Right lobe of liver (tissue), 6 donors: Measurements from ENCODE around the gene PPP6R1. TPM values are rescaled to one million over a fixed set of nuclear protein-coding genes. Genes with fewer than 3 reads are reported as not detected.

Experiments used
- ATAC-seq, 4 donors: fragments of 200-7000 bp; cut with Tn5 transposase; one replicate each; pipeline ENCODE4 v1.9.1; 2020; ENCODE audit warnings: mild to moderate bottlenecking in 4 of 4, moderate library complexity in 4 of 4
- DNase-seq, 3 donors: peaks; one replicate each; pipeline ENCODE4 v3.0.0-alpha.2; 2020
- H3K27ac ChIP-seq, 3 donors: fragments of 200-600 bp; one replicate each; pipeline ENCODE4 v1.8.0; 2022
- H3K27me3 ChIP-seq, 2 donors: fragments of 200-600 bp; one replicate each; pipeline ENCODE4 v1.8.0; 2022
- H3K36me3 ChIP-seq, 4 donors: fragments of 200-600 bp; sonication (generic) in 1 of 4; one replicate each; pipeline versions ENCODE4 v1.5.1 to v1.8.0; 2017 to 2022; ENCODE audit warnings: control low read depth in 1 of 4
- H3K4me1 ChIP-seq, 4 donors: fragments of 200-600 bp; sonication (generic) in 1 of 4; one replicate each; pipeline versions ENCODE4 v1.5.1 to v1.8.0; 2017 to 2022; ENCODE audit warnings: control low read depth in 1 of 4
- H3K4me3 ChIP-seq, 3 donors: fragments of 200-600 bp; one replicate each; pipeline ENCODE4 v1.8.0; 2022
- H3K9me3 ChIP-seq, 4 donors: fragments of 200-600 bp; sonication (generic) in 1 of 4; one replicate each; pipeline versions ENCODE4 v1.5.1 to v1.8.0; 2017 to 2022; ENCODE audit warnings: control low read depth in 1 of 4
- POLR2A ChIP-seq: fragments of 450-650 bp; IDR thresholded peaks from one replicate; pipeline ENCODE4 v1.6.1; 2017; ENCODE audit warnings: antibody characterized with exemption, mild to moderate bottlenecking
- WGBS: methylation state at CpG from one replicate; pipeline ENCODE4 v1.1.6; 2018; ENCODE audit warnings: low coverage, low lambda C conversion rate; ENCODE audit not compliant: insufficient coverage; ENCODE audit errors: missing lambda C conversion rate; 5-methylcytosine and 5-hydroxymethylcytosine counted together
- intact Hi-C, 2 donors: fragments of 100-400 bp; cut with DNase I; formaldehyde crosslinking; loops; one replicate each; pipeline versions ENCODE4 v1.11.2 to v1.14.1; 2022
- total RNA-seq, 6 experiments: library from RNA; depleted of rRNA in 2 of 6; stranded (reverse); fragments of >200 nt in 2 of 6; fragmentation: NEBNext Ultra II Directional in 3 of 6; extraction: Animal tissue kit (Norgen Biotek cat#: 25700) in 3 of 6; gene quantifications; one replicate each; pipeline versions ENCODE4 v1.1.0 to v1.2.4, GENCODE V29; 2016 to 2023
- TF ChIP-seq, protein P1 (sequence below), 4 donors: fragments of 200-600 bp in 3 of 4; fragments of 450-650 bp in 1 of 4; IDR thresholded peaks; one replicate each; pipeline versions ENCODE4 v1.5.1 to v1.8.0; 2016 to 2022; ENCODE audit warnings: antibody characterized with exemption in 4 of 4, mild to moderate bottlenecking in 2 of 4
- donor health status: DM: no; HTN: yes; CAD: no.
- donor health status: DM: no; HTN: no; CAD: no.
- donor health status: DM: no; HTN: no; CAD: no.
- donor health status: DM: no; HTN: yes; CAD: no.
- donor health status: DM: no; HTN: yes; CAD: no.

PPP6R1 gene
- total RNA-seq, 6 experiments from 2014 or later: 26.4 to 39.6 (median 30.2) TPM

DNA sequence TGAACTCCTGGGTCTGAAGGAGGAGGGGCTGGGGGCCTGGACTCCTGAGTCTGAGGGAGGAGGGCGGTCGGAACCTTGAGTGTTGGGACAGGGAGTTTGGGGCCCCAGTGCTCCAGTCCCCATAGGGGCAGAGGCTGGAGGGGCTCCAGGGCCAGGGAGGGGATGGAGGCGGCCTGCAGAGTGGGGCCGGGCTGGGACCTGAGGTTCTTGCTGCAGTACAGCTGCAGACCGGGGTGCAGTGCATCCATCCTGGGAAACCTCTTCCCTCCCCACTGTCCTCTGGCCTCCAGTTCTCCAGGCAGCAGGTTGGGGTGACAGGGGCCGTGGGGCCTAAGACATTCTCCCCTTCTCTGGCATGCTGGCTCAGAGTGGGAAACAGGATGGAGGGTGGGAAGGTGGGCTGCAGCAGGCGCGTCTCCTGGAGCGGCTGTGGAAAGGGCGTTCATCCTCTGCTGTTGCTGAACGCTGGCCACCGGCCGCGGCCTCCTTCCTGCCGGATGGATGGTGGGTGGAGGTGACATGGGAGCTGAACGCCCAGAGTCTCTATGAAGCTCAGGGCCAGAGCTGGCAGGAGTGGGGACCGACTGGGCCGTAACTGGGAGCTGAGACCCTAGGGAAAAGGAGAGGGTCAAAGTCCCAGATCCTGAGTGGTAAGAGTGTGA is 26.5 kb upstream of the PPP6R1 start:
- no peak overlapping the region for H3K27ac ChIP-seq
- no peaks in the 10 kb centered on the region for H3K36me3 ChIP-seq
- TF ChIP-seq, protein P1, sequence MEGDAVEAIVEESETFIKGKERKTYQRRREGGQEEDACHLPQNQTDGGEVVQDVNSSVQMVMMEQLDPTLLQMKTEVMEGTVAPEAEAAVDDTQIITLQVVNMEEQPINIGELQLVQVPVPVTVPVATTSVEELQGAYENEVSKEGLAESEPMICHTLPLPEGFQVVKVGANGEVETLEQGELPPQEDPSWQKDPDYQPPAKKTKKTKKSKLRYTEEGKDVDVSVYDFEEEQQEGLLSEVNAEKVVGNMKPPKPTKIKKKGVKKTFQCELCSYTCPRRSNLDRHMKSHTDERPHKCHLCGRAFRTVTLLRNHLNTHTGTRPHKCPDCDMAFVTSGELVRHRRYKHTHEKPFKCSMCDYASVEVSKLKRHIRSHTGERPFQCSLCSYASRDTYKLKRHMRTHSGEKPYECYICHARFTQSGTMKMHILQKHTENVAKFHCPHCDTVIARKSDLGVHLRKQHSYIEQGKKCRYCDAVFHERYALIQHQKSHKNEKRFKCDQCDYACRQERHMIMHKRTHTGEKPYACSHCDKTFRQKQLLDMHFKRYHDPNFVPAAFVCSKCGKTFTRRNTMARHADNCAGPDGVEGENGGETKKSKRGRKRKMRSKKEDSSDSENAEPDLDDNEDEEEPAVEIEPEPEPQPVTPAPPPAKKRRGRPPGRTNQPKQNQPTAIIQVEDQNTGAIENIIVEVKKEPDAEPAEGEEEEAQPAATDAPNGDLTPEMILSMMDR (IDR thresholded peaks at IDR 0.05): no peak
- no peak for TF ChIP-seq POLR2A
- H3K4me1 ChIP-seq: peaks cover 0 to 5% (median 0%) of the 10 kb centered on the region in 4 donors
- 43% methylated on average over 8 of the region's 18 CpGs for WGBS
- H3K27me3 ChIP-seq: no peaks in the 10 kb centered on the region
- intact Hi-C loops: no loop called here
- H3K4me3 ChIP-seq: no peak overlapping the region
- ATAC-seq (no peak), DNase-seq (no peak)
- H3K9me3 ChIP-seq: no peaks in the 10 kb centered on the region

DNA sequence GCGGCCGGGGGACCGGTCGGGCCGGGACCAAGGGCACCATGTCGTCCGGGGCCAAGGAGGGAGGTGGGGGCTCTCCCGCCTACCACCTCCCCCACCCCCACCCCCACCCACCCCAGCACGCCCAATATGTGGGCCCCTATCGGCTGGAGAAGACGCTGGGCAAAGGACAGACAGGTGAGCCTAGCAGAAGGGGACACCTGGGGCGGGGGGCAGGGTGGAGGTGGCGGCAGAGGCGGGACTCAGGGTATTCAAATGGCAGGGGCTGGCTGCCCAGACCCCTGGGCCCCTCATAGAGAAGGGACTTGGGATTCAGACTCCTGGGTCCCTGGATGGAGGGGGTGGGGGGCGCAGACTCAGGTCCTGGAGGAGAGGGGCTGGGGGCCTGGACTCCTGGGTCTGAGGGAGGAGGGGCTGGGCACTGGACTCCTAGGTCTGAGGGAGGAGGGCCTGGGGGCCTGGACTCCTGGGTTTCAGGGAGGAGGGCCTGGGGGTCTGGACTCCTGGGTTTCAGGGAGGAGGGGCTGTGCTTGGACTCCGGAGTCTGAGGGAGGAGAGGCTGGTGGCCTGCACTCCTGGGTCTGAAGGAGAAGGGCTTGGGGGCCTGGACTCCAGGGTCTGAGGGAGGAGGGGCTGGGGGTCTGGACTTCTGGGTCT is 25.7 kb upstream of the PPP6R1 start:
- DNase-seq (no peak), ATAC-seq (no peak)
- intact Hi-C loops: no loop called here
- no peak overlapping the region for H3K4me3 ChIP-seq
- H3K27me3 ChIP-seq: no peaks in the 10 kb centered on the region
- 61% methylated on average over 3 of the region's 16 CpGs for WGBS
- TF ChIP-seq POLR2A: no peak
- no peaks in the 10 kb centered on the region for H3K9me3 ChIP-seq
- peaks cover 0 to 6% (median 0%) of the 10 kb centered on the region in 4 donors for H3K4me1 ChIP-seq
- no peaks in the 10 kb centered on the region for H3K36me3 ChIP-seq
- no peak overlapping the region for H3K27ac ChIP-seq

DNA sequence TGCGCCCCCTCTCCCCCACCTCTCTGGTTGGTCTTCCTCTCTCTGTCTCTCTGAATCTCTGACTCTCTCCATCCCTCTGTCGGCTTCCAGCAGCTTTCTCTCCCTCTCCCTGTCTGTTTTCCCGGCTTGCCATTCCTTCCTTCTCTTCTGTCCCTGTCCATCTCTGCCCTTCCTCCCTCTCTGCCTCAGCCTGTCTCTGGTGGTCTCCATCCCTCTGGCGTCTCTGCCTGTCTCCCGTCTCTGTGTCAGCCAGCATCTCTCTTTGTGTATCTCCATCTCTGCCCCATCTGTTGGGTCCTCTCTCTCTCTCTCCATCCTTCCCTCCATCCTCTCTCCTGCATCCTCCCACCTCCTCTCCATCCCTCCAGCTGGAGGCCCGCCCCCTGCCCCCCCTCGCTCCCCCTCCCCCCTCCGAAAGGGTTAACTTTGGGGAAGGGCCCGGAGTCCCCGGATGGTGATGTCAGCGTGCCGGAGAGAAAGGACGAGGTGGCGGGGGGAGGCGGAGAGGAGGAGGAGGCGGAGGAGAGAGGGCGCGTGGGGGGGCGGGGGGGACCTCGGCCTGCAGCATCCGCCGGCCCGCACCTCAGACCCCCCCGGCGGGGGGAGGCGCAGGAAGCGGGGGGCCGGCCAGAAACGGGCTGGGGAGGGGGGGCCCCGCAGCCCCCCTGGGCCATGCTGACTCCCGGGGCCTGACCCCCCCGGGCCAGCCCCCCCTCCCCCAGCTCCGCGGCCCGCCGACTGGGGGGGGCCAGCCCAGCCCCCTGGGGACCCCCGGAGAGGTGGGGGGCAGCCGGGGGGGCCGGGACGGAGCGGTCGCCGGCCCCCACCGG is 24.9 kb upstream of the PPP6R1 start, which contains the start of gene BRSK1:
Gene BRSK1 (plus strand): TSS at position 450 of the 830 bp plus-strand sequence. CDS start 446 bp downstream, outside the sequence.
- no peaks in the 10 kb centered on the region for H3K9me3 ChIP-seq
- peaks cover 0 to 12% (median 0%) of the 10 kb centered on the region in 4 donors for H3K4me1 ChIP-seq
- no peak for DNase-seq
- H3K27me3 ChIP-seq: no peaks in the 10 kb centered on the region
- no peak within 1 kb of the TSS for H3K4me3 ChIP-seq
- H3K27ac ChIP-seq: no peak within 1 kb of the TSS
- no peaks in the 10 kb centered on the region for H3K36me3 ChIP-seq
- no peak for ATAC-seq
- intact Hi-C loops: no loop called here
- 4% methylated on average over 13 of the region's 44 CpGs for WGBS
- TF ChIP-seq, protein P1 (IDR thresholded peaks at IDR 0.05): no peak
- no peak for TF ChIP-seq POLR2A

GRCh38 chr19:55279770-55280643 is 21.2 kb upstream of the PPP6R1 start, which contains the start of gene HSPBP1:
TSS of gene HSPBP1 (minus strand) at chr19:55280110. CDS start at chr19:55279608, 502 bp downstream.
- Histone ChIP-seq H3K27me3 (no peaks in the 10 kb centered on the region), H3K9me3 (no peaks in the 10 kb centered on the region), H3K4me3 (peak within 1 kb of the TSS; percentile 63 to 77 (median 68)), H3K27ac (peak within 1 kb of the TSS; percentile 19 to 60 (median 43)), H3K36me3 (peaks cover 0 to 6% (median 0%) of the 10 kb centered on the region in 4 donors), H3K4me1 (peaks cover 0 to 12% (median 0%) of the 10 kb centered on the region in 4 donors)
- intact Hi-C loops: no loop called here
- ATAC-seq: peak; percentile 95 to 98 (median 96)
- 11% methylated on average over 33 of the region's 52 CpGs for WGBS
- peak; percentile 92 to 97 (median 97) for DNase-seq
- TF ChIP-seq, protein P1 (IDR thresholded peaks at IDR 0.05): no peak
- TF ChIP-seq POLR2A: peak; percentile 23
